RWPE1 (cell line): ENCODE measurements around the gene LEMD2.

Source experiments
- CTCF ChIA-PET: fragments of 350-600 bp; sonication (Branson Sonifier 250); formaldehyde crosslinking; extraction: SDS; loops from one replicate; lab custom pipeline; 2021; lab: Yijun Ruan, JAX
- POLR2A ChIA-PET: fragments of 400-600 bp; formaldehyde crosslinking; extraction: SDS; loops from one replicate; lab custom pipeline; 2020; ENCODE audit warnings: antibody characterized with exemption; ENCODE audit not compliant: low non-redundant PET; lab: Yijun Ruan, JAX
- DNase-seq: peaks from one replicate; pipeline ENCODE4 v3.0.0; 2012; ENCODE audit warnings: low spot score
- H3K27ac ChIP-seq: fragments of 450-650 bp; 2 replicates; pipeline ENCODE4 v1.5.1; 2017
- CTCF ChIP-seq: fragments of 450-650 bp; conservative IDR thresholded peaks from 2 replicates; pipeline ENCODE4 v1.5.1; 2017; ENCODE audit warnings: low read depth, mild to moderate bottlenecking

Gene LEMD2

GRCh38 chr6:33730611-33731010, 58.3 kb downstream of the LEMD2 start:
- TF ChIP-seq CTCF: no peak
- POLR2A ChIA-PET: no interaction called here
- CTCF ChIA-PET: interaction anchor here (0.6 kb wide), 1 partner anchor 981 kb away, joined by 6 read pairs; no protein-coding TSS in a partner anchor
- H3K27ac ChIP-seq: no peak overlapping the region
- DNase-seq: no peak

- POLR2A ChIA-PET: no interaction called here
- CTCF ChIA-PET: no interaction called here
- no peak for TF ChIP-seq CTCF
- DNase-seq: no peak
- no peak overlapping the region for H3K27ac ChIP-seq
Observed at GRCh38 chr6:33729059-33729458, 59.9 kb downstream of the LEMD2 start.

- no peak for TF ChIP-seq CTCF
- no peak overlapping the region for H3K27ac ChIP-seq
- no peak for DNase-seq
- POLR2A ChIA-PET: no interaction called here
- CTCF ChIA-PET: no interaction called here
Observed at GRCh38 chr6:33728438-33728837, 60.5 kb downstream of the LEMD2 start.

GRCh38 chr6:33727932-33728331, 61.0 kb downstream of the LEMD2 start:
- POLR2A ChIA-PET: no interaction called here
- no peak for TF ChIP-seq CTCF
- CTCF ChIA-PET: no interaction called here
- no peak for DNase-seq
- H3K27ac ChIP-seq: no peak overlapping the region

GRCh38 chr6:33727126-33727525, 61.8 kb downstream of the LEMD2 start:
- no peak overlapping the region for H3K27ac ChIP-seq
- ChIA-PET POLR2A (no interaction called here), CTCF (interaction anchor here (0.6 to 0.9 kb wide), 3 partner anchors 16 to 301 kb away, joined by 3 to 6 read pairs (median 3); partner anchors contain the start of gene UQCC2)
- DNase-seq: no peak
- TF ChIP-seq CTCF: no peak

GRCh38 chr6:33726696-33727095, 62.2 kb downstream of the LEMD2 start:
- TF ChIP-seq CTCF: no peak

More at GRCh38 chr6:33726696-33727095, 62.2 kb downstream of the LEMD2 start:
- CTCF ChIA-PET: interaction anchor here (0.6 to 0.9 kb wide), 4 partner anchors 15 to 301 kb away, joined by 3 to 6 read pairs (median 4); partner anchors contain the start of gene UQCC2
- POLR2A ChIA-PET: no interaction called here
- no peak for DNase-seq
- no peak overlapping the region for H3K27ac ChIP-seq
